OCI-LY1 (cell line): Measurements from ENCODE around the gene SIDT1.

Source experiments
- CTCF ChIP-seq: fragments of 200-600 bp; sonication (generic), shearing (Covaris generic); IDR thresholded peaks from 2 replicates; pipeline ENCODE4 v1.5.1; 2017; ENCODE audit warnings: mild to moderate bottlenecking, antibody characterized with exemption, low read length, moderate library complexity, mixed read lengths
- EZH2 ChIP-seq: fragments of 200-600 bp; sonication (generic), shearing (Covaris generic); IDR thresholded peaks from 2 replicates; pipeline ENCODE4 v1.8.0; 2017; ENCODE audit warnings: borderline replicate concordance, mixed run types, mild to moderate bottlenecking, antibody characterized with exemption, low read length, moderate library complexity, mixed read lengths

GRCh38 chr3:113532698-113533533, 561 bp downstream of the SIDT1 start:
- TF ChIP-seq EZH2 (no peak), CTCF (peak; percentile 27; the same call in 1 of the 2 replicates)
